BJ (cell line): ENCODE results near the gene WNT11. TPM values are rescaled to one million over a fixed set of nuclear protein-coding genes. Genes with fewer than 3 reads are reported as not detected.

Experiments
- CTCF ChIA-PET: fragments of 350-600 bp; formaldehyde crosslinking; extraction: SDS; loops from one replicate; lab custom pipeline; 2021; ENCODE audit warnings: antibody characterized with exemption, inconsistent platforms; lab: Yijun Ruan, JAX
- POLR2A ChIA-PET: fragments of 300-600 bp; sonication (Branson Sonifier 250); formaldehyde crosslinking; extraction: SDS; loops from one replicate; lab custom pipeline; 2021; ENCODE audit warnings: antibody characterized with exemption; lab: Charles Lee
- DNase-seq: peaks from one replicate; pipeline ENCODE4 v3.0.0-alpha.2; 2011; ENCODE audit warnings: low read depth
- H3K27me3 ChIP-seq: 2 replicates; pipeline ENCODE4 v1.6.0; 2011; ENCODE audit warnings: low read length; ENCODE audit not compliant: control insufficient read depth, insufficient read depth
- H3K36me3 ChIP-seq: 2 replicates; pipeline ENCODE4 v1.5.1; 2011; ENCODE audit warnings: low read length; ENCODE audit not compliant: control insufficient read depth, insufficient read depth
- H3K4me3 ChIP-seq: 2 replicates; pipeline ENCODE4 v1.5.1; 2011; ENCODE audit warnings: low read depth, mild to moderate bottlenecking, control low read depth, low read length
- CTCF ChIP-seq: IDR thresholded peaks from 2 replicates; pipeline ENCODE4 v1.5.1; 2011; ENCODE audit warnings: low read depth, mild to moderate bottlenecking, control low read depth, inconsistent platforms, low read length, moderate library complexity; ENCODE audit not compliant: insufficient read depth
- polyA plus RNA-seq: library from polyadenylated mRNA; depleted of rRNA; stranded (reverse); fragments of >200 nt; gene quantifications from 2 replicates; pipeline ENCODE4 v1.2.3, GENCODE V29; 2011

Gene WNT11
- polyA plus RNA-seq, 1 experiment: 0.25 TPM

GRCh38 chr11:76206077-76206326, 300 bp downstream of the WNT11 start:
- ChIA-PET POLR2A (no interaction called here), CTCF (interaction anchor here (4.0 to 7.3 kb wide), 2 partner anchors 115 to 309 kb away, joined by 45 to 135 read pairs; no protein-coding TSS in a partner anchor)
- peak overlapping the region; percentile 39 for H3K4me3 ChIP-seq
- TF ChIP-seq CTCF: no peak
- peaks cover 44% of the 10 kb centered on the region for H3K27me3 ChIP-seq
- no peak for DNase-seq
- no peaks in the 10 kb centered on the region for H3K36me3 ChIP-seq

- ChIA-PET POLR2A (no interaction called here), CTCF (interaction anchor here (0.8 to 7.3 kb wide), 3 partner anchors 13 to 309 kb away, joined by 3 to 135 read pairs (median 45); no protein-coding TSS in a partner anchor)
- no peak for DNase-seq
- Histone ChIP-seq H3K27me3 (peaks cover 42% of the 10 kb centered on the region), H3K36me3 (no peaks in the 10 kb centered on the region), H3K4me3 (peak overlapping the region; percentile 39; the same call in 1 of the 2 replicates)
- TF ChIP-seq CTCF: no peak
These were observed 838 bp downstream of the WNT11 start for GRCh38 chr11:76205252-76206076.

- ChIA-PET POLR2A (no interaction called here), CTCF (interaction anchor here (0.9 kb wide), 1 partner anchor 115 kb away, joined by 3 read pairs; no protein-coding TSS in a partner anchor)
- H3K27me3 ChIP-seq: peaks cover 38% of the 10 kb centered on the region
- no peak overlapping the region for H3K4me3 ChIP-seq
- no peak for TF ChIP-seq CTCF
- DNase-seq: no peak
- no peaks in the 10 kb centered on the region for H3K36me3 ChIP-seq
These were observed 2.4 kb downstream of the WNT11 start for GRCh38 chr11:76203937-76204336.

GRCh38 chr11:76203131-76203925, 3.0 kb downstream of the WNT11 start:
- no peaks in the 10 kb centered on the region for H3K36me3 ChIP-seq
- ChIA-PET POLR2A (no interaction called here), CTCF (interaction anchor here (0.6 to 1.6 kb wide), 4 partner anchors 63 to 306 kb away, joined by 3 to 5 read pairs (median 3); no protein-coding TSS in a partner anchor)
- DNase-seq: no peak
- H3K27me3 ChIP-seq: peaks cover 38% of the 10 kb centered on the region
- TF ChIP-seq CTCF: no peak
- no peak overlapping the region for H3K4me3 ChIP-seq

GRCh38 chr11:76201672-76202412, 4.5 kb downstream of the WNT11 start:
- Histone ChIP-seq H3K27me3 (peaks cover 35% of the 10 kb centered on the region), H3K4me3 (no peak overlapping the region), H3K36me3 (no peaks in the 10 kb centered on the region)
- no peak for DNase-seq
- no peak for TF ChIP-seq CTCF
- ChIA-PET POLR2A (no interaction called here), CTCF (interaction anchor here (1.1 to 1.6 kb wide), 2 partner anchors 115 to 305 kb away, joined by 3 to 5 read pairs; no protein-coding TSS in a partner anchor)
